CD4-positive, alpha-beta memory T cell (primary cell): ENCODE data around the gene SLC35F3. TPM values are rescaled to one million over a fixed set of nuclear protein-coding genes. Genes with fewer than 3 reads are reported as not detected.
"Not testable (repeated sequence)": the region's sequence is repeated elsewhere in the genome, so short reads cannot be mapped to it uniquely, and the experiment has no call there.

Source experiments
- CTCF ChIA-PET: fragments of 350-600 bp; sonication (Branson Sonifier 250); formaldehyde crosslinking; loops from one replicate; lab custom pipeline; 2021; ENCODE audit warnings: inconsistent platforms; ENCODE audit not compliant: partially characterized antibody; lab: Charles Lee
- POLR2A ChIA-PET: fragments of 350-600 bp; sonication (Branson Sonifier 250); formaldehyde crosslinking; loops from one replicate; lab custom pipeline; 2021; ENCODE audit not compliant: partially characterized antibody; lab: Charles Lee
- DNase-seq, 5 donors: peaks; one replicate each; pipeline versions ENCODE4 v3.0.0 to v3.0.0-alpha.2; 2020 to 2022; ENCODE audit warnings: mixed read lengths in 1 of 5
- H3K27ac ChIP-seq: one replicate; pipeline ENCODE4 v1.7.0; 2013; ENCODE audit warnings: low read depth, low read length
- H3K27me3 ChIP-seq: 2 replicates; pipeline ENCODE4 v1.7.0; 2013; ENCODE audit warnings: mild to moderate bottlenecking, low read length, moderate library complexity; ENCODE audit not compliant: insufficient read depth
- H3K36me3 ChIP-seq: 2 replicates; pipeline ENCODE4 v1.7.0; 2013; ENCODE audit warnings: mild to moderate bottlenecking, low read length, moderate library complexity; ENCODE audit not compliant: insufficient read depth
- H3K4me1 ChIP-seq: 2 replicates; pipeline ENCODE4 v1.7.0; 2013; ENCODE audit warnings: mild to moderate bottlenecking, low read length, moderate library complexity; ENCODE audit not compliant: insufficient read depth
- H3K4me3 ChIP-seq, 2 donors: one replicate each; pipeline ENCODE4 v1.7.0; 2013; ENCODE audit warnings: low read length in 2 of 2, mild to moderate bottlenecking in 1 of 2
- H3K9me3 ChIP-seq, 2 donors: one replicate each; pipeline ENCODE4 v1.7.0; 2013; ENCODE audit warnings: low read length in 2 of 2, control low read depth in 1 of 2; ENCODE audit not compliant: control insufficient read depth in 1 of 2
- H3K27ac Mint-ChIP-seq, 7 donors: one replicate each; pipeline ENCODE4 v1.8.0; 2020 to 2021; ENCODE audit warnings: mixed read lengths in 7 of 7, mild to moderate bottlenecking in 6 of 7, inconsistent platforms in 3 of 7, moderate library complexity in 3 of 7
- H3K27me3 Mint-ChIP-seq, 2 donors: one replicate each; pipeline ENCODE4 v1.8.0; 2020 to 2021; ENCODE audit warnings: mixed read lengths in 2 of 2
- H3K36me3 Mint-ChIP-seq, 2 donors: one replicate each; pipeline ENCODE4 v1.8.0; 2020 to 2021; ENCODE audit warnings: mixed read lengths in 2 of 2, inconsistent platforms in 1 of 2, mild to moderate bottlenecking in 1 of 2
- H3K4me1 Mint-ChIP-seq, 4 donors: one replicate each; pipeline ENCODE4 v1.8.0; 2020 to 2021; ENCODE audit warnings: mixed read lengths in 4 of 4, mild to moderate bottlenecking in 1 of 4
- H3K4me3 Mint-ChIP-seq, 8 donors: one replicate each; pipeline ENCODE4 v1.8.0; 2020 to 2021; ENCODE audit warnings: mixed read lengths in 8 of 8, mild to moderate bottlenecking in 7 of 8, moderate library complexity in 6 of 8, inconsistent platforms in 3 of 8
- H3K9me3 Mint-ChIP-seq, 8 donors: one replicate each; pipeline ENCODE4 v1.8.0; 2020 to 2021; ENCODE audit warnings: mixed read lengths in 8 of 8, mild to moderate bottlenecking in 5 of 8, inconsistent platforms in 3 of 8, moderate library complexity in 1 of 8
- intact Hi-C: fragments of 100-400 bp; cut with micrococcal nuclease; formaldehyde crosslinking; loops from one replicate; pipeline ENCODE4 v1.15.1; 2023
- polyA plus RNA-seq, 2 donors: library from polyadenylated mRNA; unstranded; fragments of 300-500 nt; fragmentation: Illumina TruSeq; gene quantifications; one replicate each; pipeline ENCODE4 v1.2.3, GENCODE V29; 2021
- total RNA-seq, 2 experiments: library from RNA; stranded (reverse); gene quantifications; one replicate each; pipeline ENCODE4 v1.2.3, GENCODE V29; 2021

SLC35F3 gene
- total and polyA plus RNA-seq, 4 experiments from 2014 or later = 0.12 to 0.84 TPM; not detected in 2

- POLR2A ChIA-PET, H3K9me3 ChIP-seq, H3K27me3 ChIP-seq, H3K4me3 ChIP-seq, H3K27ac Mint-ChIP-seq, CTCF ChIA-PET, H3K4me3 Mint-ChIP-seq, DNase-seq, H3K4me1 ChIP-seq, intact Hi-C loops, H3K27ac ChIP-seq, H3K36me3 ChIP-seq, H3K36me3 Mint-ChIP-seq, H3K4me1 Mint-ChIP-seq: not testable (repeated sequence)
- H3K9me3 Mint-ChIP-seq = peaks cover 0 to 31% (median 18%) of the 10 kb centered on the region in 8 donors
- H3K27me3 Mint-ChIP-seq = peaks cover 2 to 10% of the 10 kb centered on the region in 2 donors
These were observed 13.3 kb upstream of the SLC35F3 start for GRCh38 chr1:233891151-233891550.

DNA sequence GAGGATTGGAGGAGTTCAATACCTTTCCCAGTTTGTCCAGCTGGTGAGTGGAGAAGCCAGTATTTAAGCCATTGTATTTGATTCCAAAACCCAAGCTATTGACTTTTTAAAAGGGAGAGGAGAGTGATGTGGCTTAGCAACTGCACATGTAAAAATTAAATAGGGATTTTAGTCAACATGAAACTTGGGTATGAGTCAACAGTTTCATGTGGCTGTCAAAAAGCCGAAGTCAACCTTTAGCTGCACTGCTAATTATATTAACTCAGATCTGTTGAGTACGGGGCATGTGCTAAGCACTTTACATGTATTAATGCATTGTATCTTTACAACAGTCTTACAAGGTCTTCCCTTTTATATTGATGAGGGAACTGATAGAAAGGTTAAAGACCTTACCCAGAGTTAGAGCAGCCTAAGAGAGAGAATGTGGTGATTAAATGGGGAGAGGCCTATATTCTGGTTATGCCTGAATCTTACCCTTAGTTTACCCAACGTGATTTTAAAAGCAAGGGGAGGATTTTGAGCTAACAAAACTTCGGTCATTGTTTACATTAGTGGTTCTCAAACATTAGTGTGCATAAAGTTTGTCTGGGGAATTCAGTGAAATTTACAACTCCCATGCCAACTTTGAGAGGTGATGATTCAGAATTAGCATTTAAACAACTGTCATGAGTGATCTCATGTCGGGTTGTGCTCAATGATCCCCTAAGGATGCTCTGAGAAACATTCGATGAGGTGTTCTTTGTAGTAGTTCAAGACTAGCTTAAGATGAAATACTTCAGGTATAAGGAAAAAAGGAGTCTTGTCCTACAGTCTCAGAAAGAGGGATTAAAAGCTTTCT, 6.9 kb upstream of the SLC35F3 start:
- Histone ChIP-seq H3K27me3 (no peaks in the 10 kb centered on the region), H3K4me3 (no peak overlapping the region), H3K9me3 (no peaks in the 10 kb centered on the region), H3K36me3 (no peaks in the 10 kb centered on the region), H3K27ac (no peak overlapping the region), H3K4me1 (no peaks in the 10 kb centered on the region)
- no peak for DNase-seq
- POLR2A ChIA-PET = no interaction called here
- Mint-ChIP-seq H3K27ac (no peak overlapping the region), H3K9me3 (peaks cover 0 to 14% (median under 1%) of the 10 kb centered on the region in 8 donors), H3K4me1 (no peaks in the 10 kb centered on the region), H3K4me3 (no peak overlapping the region), H3K36me3 (no peaks in the 10 kb centered on the region), H3K27me3 (peaks cover 16 to 17% of the 10 kb centered on the region in 2 donors)
- intact Hi-C loops = no loop called here
- CTCF ChIA-PET = interaction anchor here (1.4 kb wide), 1 partner anchor 9 kb away, joined by 3 read pairs; no protein-coding TSS in a partner anchor

- Histone ChIP-seq H3K27ac (no peak overlapping the region), H3K4me3 (no peak overlapping the region), H3K36me3 (no peaks in the 10 kb centered on the region), H3K27me3 (peaks cover 9% of the 10 kb centered on the region), H3K4me1 (no peaks in the 10 kb centered on the region), H3K9me3 (no peaks in the 10 kb centered on the region)
- intact Hi-C loops = no loop called here
- ChIA-PET CTCF (no interaction called here), POLR2A (no interaction called here)
- Mint-ChIP-seq H3K36me3 (peaks cover 0 to 3% of the 10 kb centered on the region in 2 donors), H3K4me1 (peaks cover 2 to 17% (median 6%) of the 10 kb centered on the region in 4 donors), H3K9me3 (peaks cover 0 to 9% (median 1%) of the 10 kb centered on the region in 8 donors), H3K27ac (no peak overlapping the region), H3K4me3 (no peak overlapping the region), H3K27me3 (peaks cover 24 to 40% of the 10 kb centered on the region in 2 donors)
- no peak for DNase-seq
These were observed 3.0 kb upstream of the SLC35F3 start for GRCh38 chr1:233901495-233901894.

- peaks cover 9% of the 10 kb centered on the region for H3K27me3 ChIP-seq
- H3K9me3 Mint-ChIP-seq = peaks cover 0 to 4% (median under 1%) of the 10 kb centered on the region in 8 donors
- CTCF ChIA-PET = no interaction called here
- no peak for DNase-seq
- no peak overlapping the region for H3K27ac Mint-ChIP-seq
- intact Hi-C loops = no loop called here
- H3K4me1 ChIP-seq = no peaks in the 10 kb centered on the region
- H3K27me3 Mint-ChIP-seq = peaks cover 33 to 40% of the 10 kb centered on the region in 2 donors
- peaks cover 0 to 3% of the 10 kb centered on the region in 2 donors for H3K36me3 Mint-ChIP-seq
- H3K4me3 Mint-ChIP-seq = no peak overlapping the region
- H3K9me3 ChIP-seq = no peaks in the 10 kb centered on the region
- no peak overlapping the region for H3K27ac ChIP-seq
- H3K4me3 ChIP-seq = no peak overlapping the region
- POLR2A ChIA-PET = no interaction called here
- H3K36me3 ChIP-seq = no peaks in the 10 kb centered on the region
- peaks cover 2 to 17% (median 6%) of the 10 kb centered on the region in 4 donors for H3K4me1 Mint-ChIP-seq
These were observed 1.1 kb downstream of the SLC35F3 start for GRCh38 chr1:233905416-233906051.

- H3K9me3 ChIP-seq = no peaks in the 10 kb centered on the region
- no peak overlapping the region for H3K4me3 ChIP-seq
- intact Hi-C loops = no loop called here
- no peaks in the 10 kb centered on the region for H3K4me1 ChIP-seq
- H3K4me1 Mint-ChIP-seq = peaks cover 2 to 17% (median 6%) of the 10 kb centered on the region in 4 donors
- CTCF ChIA-PET = interaction anchor here (1.7 kb wide), 1 partner anchor 9 kb away, joined by 3 read pairs; no protein-coding TSS in a partner anchor
- H3K9me3 Mint-ChIP-seq = peaks cover 0 to 4% (median under 1%) of the 10 kb centered on the region in 8 donors
- no peak for DNase-seq
- H3K27me3 Mint-ChIP-seq = peaks cover 29 to 36% of the 10 kb centered on the region in 2 donors
- H3K36me3 ChIP-seq = no peaks in the 10 kb centered on the region
- H3K36me3 Mint-ChIP-seq = peaks cover 0 to 3% of the 10 kb centered on the region in 2 donors
- no peak overlapping the region for H3K4me3 Mint-ChIP-seq
- no peak overlapping the region for H3K27ac Mint-ChIP-seq
- peaks cover 9% of the 10 kb centered on the region for H3K27me3 ChIP-seq
- POLR2A ChIA-PET = no interaction called here
- H3K27ac ChIP-seq = no peak overlapping the region
These were observed 2.7 kb downstream of the SLC35F3 start for GRCh38 chr1:233907151-233907550.

GRCh38 chr1:233908092-233908491, 3.6 kb downstream of the SLC35F3 start:
- Mint-ChIP-seq H3K4me1 (peaks cover 2 to 17% (median 6%) of the 10 kb centered on the region in 4 donors), H3K4me3 (no peak overlapping the region), H3K36me3 (peaks cover 0 to 3% of the 10 kb centered on the region in 2 donors), H3K9me3 (peaks cover 0 to 4% (median 0%) of the 10 kb centered on the region in 8 donors), H3K27me3 (peaks cover 27 to 29% of the 10 kb centered on the region in 2 donors), H3K27ac (no peak overlapping the region)
- DNase-seq = no peak
- Histone ChIP-seq H3K36me3 (no peaks in the 10 kb centered on the region), H3K9me3 (no peaks in the 10 kb centered on the region), H3K27me3 (peaks cover 9% of the 10 kb centered on the region), H3K4me3 (no peak overlapping the region), H3K4me1 (no peaks in the 10 kb centered on the region), H3K27ac (no peak overlapping the region)
- ChIA-PET POLR2A (no interaction called here), CTCF (no interaction called here)
- intact Hi-C loops = no loop called here

GRCh38 chr1:233909195-233909594, 4.7 kb downstream of the SLC35F3 start:
- intact Hi-C loops = no loop called here
- H3K4me3 ChIP-seq = no peak overlapping the region
- H3K27me3 ChIP-seq = no peaks in the 10 kb centered on the region
- H3K4me1 ChIP-seq = no peaks in the 10 kb centered on the region
- no peak overlapping the region for H3K27ac ChIP-seq
- Mint-ChIP-seq H3K27me3 (peaks cover 23 to 24% of the 10 kb centered on the region in 2 donors), H3K36me3 (peaks cover 0 to 2% of the 10 kb centered on the region in 2 donors), H3K27ac (no peak overlapping the region), H3K4me3 (no peak overlapping the region), H3K4me1 (peaks cover 1 to 13% (median 3%) of the 10 kb centered on the region in 4 donors), H3K9me3 (peaks cover 0 to 3% (median under 1%) of the 10 kb centered on the region in 8 donors)
- no peaks in the 10 kb centered on the region for H3K9me3 ChIP-seq
- ChIA-PET CTCF (no interaction called here), POLR2A (no interaction called here)
- DNase-seq = no peak
- no peaks in the 10 kb centered on the region for H3K36me3 ChIP-seq
